ENCODE data around the gene CMTR1.

GRCh38 chr6:37512400-37513011, 79.5 kb downstream of the CMTR1 start:
- TF ChIP-seq CTCF (IDR thresholded peaks at IDR 0.05) (no peak), POLR2AphosphoS5 (IDR thresholded peaks at IDR 0.05) (no peak), POLR2A (IDR thresholded peaks at IDR 0.05) (no peak)

All from suprapubic skin (tissue), 4 donors.